GM19455 (cell line): ENCODE measurements around the gene SBDS.
"Not testable (repeated sequence)": the region's sequence is repeated elsewhere in the genome, so short reads cannot be mapped to it uniquely, and the experiment has no call there.

Experiments used
- ATAC-seq: cut with Tn5 transposase; IDR thresholded peaks from one replicate; pipeline ENCODE4 v1.9.1; 2021; ENCODE audit not compliant: unreplicated experiment

Gene SBDS

GRCh38 chr7:66996444-66997191 is 1.2 kb upstream of the SBDS start, which contains the start of gene TYW1:
TYW1 (plus strand) TSS chr7:66996833; CDS start chr7:66996979, 146 bp downstream.
- ATAC-seq: peak; percentile 85

- peak; percentile 21 for ATAC-seq
Observed at GRCh38 chr7:66994691-66995049, 716 bp downstream of the SBDS start.

GRCh38 chr7:66994051-66994450 is 1.3 kb downstream of the SBDS start:
- ATAC-seq: not testable (repeated sequence)

- not testable (repeated sequence) for ATAC-seq
Observed at GRCh38 chr7:66989552-66989951, 5.8 kb downstream of the SBDS start.

- not testable (repeated sequence) for ATAC-seq
Observed at GRCh38 chr7:66980336-66980735, 15.1 kb downstream of the SBDS start.

GRCh38 chr7:66979013-66979412 is 16.4 kb downstream of the SBDS start:
- not testable (repeated sequence) for ATAC-seq

GRCh38 chr7:66978312-66978711 is 17.1 kb downstream of the SBDS start:
- ATAC-seq: not testable (repeated sequence)

- ATAC-seq: no peak
Observed at GRCh38 chr7:66974986-66975590, 20.3 kb downstream of the SBDS start.

GRCh38 chr7:66970310-66970709 is 25.1 kb downstream of the SBDS start:
- ATAC-seq: no peak

- ATAC-seq: not testable (repeated sequence)
Observed at GRCh38 chr7:66969001-66969400, 26.4 kb downstream of the SBDS start.

- ATAC-seq: no peak
Observed at GRCh38 chr7:66967029-66967428, 28.4 kb downstream of the SBDS start.

- no peak for ATAC-seq
Observed at GRCh38 chr7:66964411-66964810, 31.0 kb downstream of the SBDS start.

- ATAC-seq: no peak
Observed at GRCh38 chr7:66961096-66961495, 34.3 kb downstream of the SBDS start.

- no peak for ATAC-seq
Observed at GRCh38 chr7:66960192-66960591, 35.2 kb downstream of the SBDS start.

GRCh38 chr7:66958538-66959350 is 36.6 kb downstream of the SBDS start:
- ATAC-seq: no peak

- no peak for ATAC-seq
Observed at GRCh38 chr7:66957595-66958290, 37.6 kb downstream of the SBDS start.

GRCh38 chr7:66953044-66953427 is 42.4 kb downstream of the SBDS start:
- ATAC-seq: no peak

- no peak for ATAC-seq
Observed at GRCh38 chr7:66952343-66953043, 42.9 kb downstream of the SBDS start.

- ATAC-seq: no peak
Observed at GRCh38 chr7:66950763-66951162, 44.6 kb downstream of the SBDS start.

GRCh38 chr7:66950311-66950710 is 45.1 kb downstream of the SBDS start:
- ATAC-seq: no peak
